ENCODE data around the gene CMTM6. TPM values are rescaled to one million over a fixed set of nuclear protein-coding genes. Genes with fewer than 3 reads are reported as not detected.

Gene CMTM6
- total RNA-seq, 1 donor from 2014 or later = 70.2 TPM

- H3K9me3 ChIP-seq (ENCODE audit: low read depth) = no peaks in the 10 kb centered on the region
- peaks cover 21% of the 10 kb centered on the region for H3F3A ChIP-seq (ENCODE audit: low read depth)
- peak overlapping the region; percentile 1 for H3K9ac ChIP-seq
- no peak for DNase-seq (ENCODE audit: low spot score)
- peaks cover 10% of the 10 kb centered on the region for H3K4me1 ChIP-seq
- no peaks in the 10 kb centered on the region for H3K27me3 ChIP-seq
- H3K9me3 Mint-ChIP-seq = peaks cover 3% of the 10 kb centered on the region
- H3K27ac Mint-ChIP-seq = no peak overlapping the region
- H3K4me2 ChIP-seq = no peak overlapping the region
- H4K20me1 ChIP-seq (ENCODE audit: low read depth) = peaks cover 29% of the 10 kb centered on the region
- no peak overlapping the region for H3K27ac ChIP-seq
- no peak overlapping the region for H2AFZ ChIP-seq (replicated peaks)
- no peaks in the 10 kb centered on the region for H3K36me3 ChIP-seq
- no peak overlapping the region for H3K4me3 ChIP-seq
- H3K4me1 Mint-ChIP-seq = peaks cover 11% of the 10 kb centered on the region
- peaks cover 55% of the 10 kb centered on the region for H3K79me2 ChIP-seq (ENCODE audit: low read depth)
- H3K27me3 Mint-ChIP-seq (ENCODE audit: insufficient read depth, low read depth) = peaks cover 5% of the 10 kb centered on the region
- no peak for TF ChIP-seq EZH2phosphoT487 (IDR thresholded peaks at IDR 0.05)
- no peak for TF ChIP-seq CTCF (IDR thresholded peaks at IDR 0.05)
- TF ChIP-seq EZH2 (IDR thresholded peaks at IDR 0.05) = no peak
- peaks cover 8% of the 10 kb centered on the region for H3K36me3 Mint-ChIP-seq
- no peak overlapping the region for H3K4me3 Mint-ChIP-seq
These were observed 2.4 kb downstream of the CMTM6 start for GRCh38 chr3:32500231-32500630.

- TF ChIP-seq EZH2phosphoT487 (IDR thresholded peaks at IDR 0.05) = no peak
- no peak for TF ChIP-seq EZH2 (IDR thresholded peaks at IDR 0.05)
- TF ChIP-seq CTCF (IDR thresholded peaks at IDR 0.05) = no peak
- Histone ChIP-seq H3K27me3 (no peaks in the 10 kb centered on the region), H4K20me1 (ENCODE audit: low read depth) (peaks cover 32% of the 10 kb centered on the region), H2AFZ (replicated peaks) (no peak overlapping the region), H3K4me2 (no peak overlapping the region), H3K79me2 (ENCODE audit: low read depth) (peaks cover 61% of the 10 kb centered on the region), H3F3A (ENCODE audit: low read depth) (peaks cover 21% of the 10 kb centered on the region), H3K4me1 (peaks cover 10% of the 10 kb centered on the region), H3K9me3 (ENCODE audit: low read depth) (no peaks in the 10 kb centered on the region), H3K27ac (no peak overlapping the region), H3K4me3 (no peak overlapping the region), H3K9ac (peak overlapping the region; percentile 1), H3K36me3 (no peaks in the 10 kb centered on the region)
- Mint-ChIP-seq H3K36me3 (peaks cover 8% of the 10 kb centered on the region), H3K27me3 (ENCODE audit: insufficient read depth, low read depth) (peaks cover 5% of the 10 kb centered on the region), H3K27ac (no peak overlapping the region), H3K4me3 (no peak overlapping the region), H3K9me3 (peaks cover 3% of the 10 kb centered on the region), H3K4me1 (peaks cover 11% of the 10 kb centered on the region)
- no peak for DNase-seq (ENCODE audit: low spot score)
These were observed 3.1 kb downstream of the CMTM6 start for GRCh38 chr3:32499585-32499984.

- no peak overlapping the region for H3K27ac Mint-ChIP-seq
- no peaks in the 10 kb centered on the region for H3K36me3 ChIP-seq
- peaks cover 10% of the 10 kb centered on the region for H3K4me1 ChIP-seq
- H3K4me1 Mint-ChIP-seq = peaks cover 11% of the 10 kb centered on the region
- no peak overlapping the region for H2AFZ ChIP-seq (replicated peaks)
- no peak overlapping the region for H3K4me3 ChIP-seq
- H3K27me3 Mint-ChIP-seq (ENCODE audit: insufficient read depth, low read depth) = peaks cover 1% of the 10 kb centered on the region
- H3K9me3 ChIP-seq (ENCODE audit: low read depth) = no peaks in the 10 kb centered on the region
- TF ChIP-seq EZH2phosphoT487 (IDR thresholded peaks at IDR 0.05) (no peak), CTCF (IDR thresholded peaks at IDR 0.05) (no peak)
- no peak for DNase-seq (ENCODE audit: low spot score)
- H3F3A ChIP-seq (ENCODE audit: low read depth) = peaks cover 21% of the 10 kb centered on the region
- H4K20me1 ChIP-seq (ENCODE audit: low read depth) = peaks cover 32% of the 10 kb centered on the region
- H3K36me3 Mint-ChIP-seq = peaks cover 8% of the 10 kb centered on the region
- no peaks in the 10 kb centered on the region for H3K27me3 ChIP-seq
- H3K9me3 Mint-ChIP-seq = peaks cover 3% of the 10 kb centered on the region
- no peak overlapping the region for H3K9ac ChIP-seq
- no peak overlapping the region for H3K4me3 Mint-ChIP-seq
- H3K79me2 ChIP-seq (ENCODE audit: low read depth) = peaks cover 65% of the 10 kb centered on the region
- H3K27ac ChIP-seq = no peak overlapping the region
- H3K4me2 ChIP-seq = no peak overlapping the region
These were observed 3.7 kb downstream of the CMTM6 start for GRCh38 chr3:32498992-32499391.
